Calu3 (cell line): ENCODE data around the gene EFTUD2. TPM values are rescaled to one million over a fixed set of nuclear protein-coding genes. Genes with fewer than 3 reads are reported as not detected.
"Not testable (repeated sequence)": the region's sequence is repeated elsewhere in the genome, so short reads cannot be mapped to it uniquely, and the experiment has no call there.

Source experiments
- BruUV-seq: library from RNA; stranded (reverse); fragments of 400-500 nt; replicated peaks from 2 replicates; lab custom pipeline; 2021; lab: Mats Ljungman, UMichigan
- CTCF ChIA-PET: fragments of 300-600 bp; sonication (Branson Sonifier 250); formaldehyde crosslinking; loops from one replicate; lab custom pipeline; 2022; ENCODE audit warnings: antibody characterized with exemption; lab: Charles Lee
- DNase-seq: peaks from one replicate; pipeline ENCODE4 v3.0.0; 2022
- H3K27ac Mint-ChIP-seq: one replicate; pipeline ENCODE4 v1.8.0; 2022; ENCODE audit warnings: mixed read lengths; ENCODE audit not compliant: unreplicated experiment
- H3K27me3 Mint-ChIP-seq: one replicate; pipeline ENCODE4 v1.8.0; 2022; ENCODE audit warnings: mixed read lengths; ENCODE audit not compliant: unreplicated experiment
- H3K36me3 Mint-ChIP-seq: one replicate; pipeline ENCODE4 v1.8.0; 2022; ENCODE audit warnings: mild to moderate bottlenecking, moderate library complexity, mixed read lengths; ENCODE audit not compliant: insufficient read depth, unreplicated experiment
- H3K4me1 Mint-ChIP-seq: one replicate; pipeline ENCODE4 v1.8.0; 2022; ENCODE audit warnings: mild to moderate bottlenecking, low read depth, mixed read lengths; ENCODE audit not compliant: unreplicated experiment
- H3K4me3 Mint-ChIP-seq: one replicate; pipeline ENCODE4 v1.8.0; 2022; ENCODE audit warnings: mild to moderate bottlenecking, low read depth, moderate library complexity, mixed read lengths; ENCODE audit not compliant: unreplicated experiment
- H3K9me3 Mint-ChIP-seq: one replicate; pipeline ENCODE4 v1.8.0; 2022; ENCODE audit warnings: low read depth, mixed read lengths; ENCODE audit not compliant: unreplicated experiment
- CTCF ChIP-seq: fragments of 200-600 bp; IDR thresholded peaks from one replicate; pipeline ENCODE4 v1.8.0; 2022; ENCODE audit warnings: antibody characterized with exemption; ENCODE audit not compliant: unreplicated experiment
- intact Hi-C: fragments of 100-400 bp; cut with micrococcal nuclease; formaldehyde crosslinking; loops from one replicate; pipeline ENCODE4 v1.10.0; 2022; ENCODE audit not compliant: unreplicated experiment
- total RNA-seq: library from RNA; stranded (reverse); gene quantifications from 2 replicates; pipeline ENCODE4 v1.2.3, GENCODE V29; 2022

Gene EFTUD2
- total RNA-seq, 1 experiment from 2014 or later: 197 TPM

- DNase-seq: no peak
- Mint-ChIP-seq H3K9me3 (no peaks in the 10 kb centered on the region), H3K4me3 (no peak overlapping the region), H3K4me1 (peaks cover 47% of the 10 kb centered on the region), H3K36me3 (peaks cover 18% of the 10 kb centered on the region), H3K27ac (no peak overlapping the region), H3K27me3 (no peaks in the 10 kb centered on the region)
- TF ChIP-seq CTCF: no peak
- BruUV-seq: no TSS peak
- CTCF ChIA-PET: no interaction called here
- intact Hi-C loops: no loop called here
Measured at GRCh38 chr17:44812263-44812662, 87.0 kb downstream of the EFTUD2 start.

GRCh38 chr17:44808656-44809388 lies 90.4 kb downstream of the EFTUD2 start:
- H3K27me3 Mint-ChIP-seq, DNase-seq, BruUV-seq, H3K9me3 Mint-ChIP-seq, H3K4me3 Mint-ChIP-seq, intact Hi-C loops, H3K27ac Mint-ChIP-seq: not testable (repeated sequence)
- H3K4me1 Mint-ChIP-seq: peaks cover 53% of the 10 kb centered on the region
- H3K36me3 Mint-ChIP-seq: peaks cover 23% of the 10 kb centered on the region
- CTCF ChIA-PET: interaction anchor here (0.6 to 1.2 kb wide), 6 partner anchors 13 to 109 kb away, joined by 3 to 6 read pairs (median 3); no protein-coding TSS in a partner anchor

GRCh38 chr17:44808156-44808555 lies 91.1 kb downstream of the EFTUD2 start:
- no peak overlapping the region for H3K4me3 Mint-ChIP-seq
- TF ChIP-seq CTCF: no peak
- no peak for DNase-seq
- no peaks in the 10 kb centered on the region for H3K27me3 Mint-ChIP-seq
- CTCF ChIA-PET: interaction anchor here (0.6 to 1.4 kb wide), 6 partner anchors 13 to 406 kb away, joined by 3 to 5 read pairs (median 4); no protein-coding TSS in a partner anchor
- no TSS peak for BruUV-seq
- H3K36me3 Mint-ChIP-seq: peaks cover 21% of the 10 kb centered on the region
- H3K9me3 Mint-ChIP-seq: no peaks in the 10 kb centered on the region
- intact Hi-C loops: no loop called here
- H3K4me1 Mint-ChIP-seq: peaks cover 46% of the 10 kb centered on the region
- peak overlapping the region; percentile 12 for H3K27ac Mint-ChIP-seq

- intact Hi-C loops: no loop called here
- H3K9me3 Mint-ChIP-seq: no peaks in the 10 kb centered on the region
- H3K27ac Mint-ChIP-seq: peak overlapping the region; percentile 12
- H3K4me3 Mint-ChIP-seq: peak overlapping the region; percentile 24
- no peak for TF ChIP-seq CTCF
- no TSS peak for BruUV-seq
- peaks cover 22% of the 10 kb centered on the region for H3K36me3 Mint-ChIP-seq
- CTCF ChIA-PET: interaction anchor here (0.6 to 1.4 kb wide), 6 partner anchors 12 to 406 kb away, joined by 3 to 5 read pairs (median 4); no protein-coding TSS in a partner anchor
- no peaks in the 10 kb centered on the region for H3K27me3 Mint-ChIP-seq
- DNase-seq: no peak
- peaks cover 42% of the 10 kb centered on the region for H3K4me1 Mint-ChIP-seq
Measured at GRCh38 chr17:44807817-44808155, 91.5 kb downstream of the EFTUD2 start.
